ENCODE measurements around the gene PLA2G3.
"Not testable (repeated sequence)": the region's sequence is repeated elsewhere in the genome, so short reads cannot be mapped to it uniquely, and the experiment has no call there.

Gene PLA2G3

GRCh38 chr22:31121403-31121802, 18.9 kb downstream of the PLA2G3 start:
- DNase-seq: no peak

- DNase-seq: no peak
Measured at GRCh38 chr22:31120642-31121041, 19.7 kb downstream of the PLA2G3 start.

- DNase-seq: no peak
Measured at GRCh38 chr22:31120230-31120629, 20.1 kb downstream of the PLA2G3 start.

- DNase-seq: no peak
Measured at GRCh38 chr22:31119026-31119717, 21.1 kb downstream of the PLA2G3 start.

GRCh38 chr22:31118046-31118820, 22.1 kb downstream of the PLA2G3 start:
- DNase-seq: no peak

GRCh38 chr22:31112547-31113091, 27.7 kb downstream of the PLA2G3 start:
- not testable (repeated sequence) for DNase-seq

- no peak for DNase-seq
Measured at GRCh38 chr22:31107894-31108218, 32.5 kb downstream of the PLA2G3 start.

GRCh38 chr22:31107178-31107893, 33.0 kb downstream of the PLA2G3 start, which contains the start of gene SELENOM:
Gene SELENOM, minus strand, starts transcription at chr22:31107568. Its CDS starts 63 bp downstream, at chr22:31107505.
- DNase-seq: peak; percentile 97

GRCh38 chr22:31106731-31107177, 33.6 kb downstream of the PLA2G3 start:
- DNase-seq: no peak

GRCh38 chr22:31106001-31106571, 34.2 kb downstream of the PLA2G3 start:
- no peak for DNase-seq

GRCh38 chr22:31105282-31105929, 34.9 kb downstream of the PLA2G3 start:
- no peak for DNase-seq

- no peak for DNase-seq
Measured at GRCh38 chr22:31104869-31105268, 35.4 kb downstream of the PLA2G3 start.

GRCh38 chr22:31103899-31104694, 36.2 kb downstream of the PLA2G3 start:
- no peak for DNase-seq

GRCh38 chr22:31103111-31103510, 37.2 kb downstream of the PLA2G3 start:
- no peak for DNase-seq

- DNase-seq: no peak
Measured at GRCh38 chr22:31102441-31103081, 37.7 kb downstream of the PLA2G3 start.

- no peak for DNase-seq
Measured at GRCh38 chr22:31100762-31101525, 39.4 kb downstream of the PLA2G3 start.

GRCh38 chr22:31099841-31100761, 40.2 kb downstream of the PLA2G3 start:
- DNase-seq: no peak

- no peak for DNase-seq
Measured at GRCh38 chr22:31099386-31099785, 40.9 kb downstream of the PLA2G3 start.

GRCh38 chr22:31098632-31099110, 41.6 kb downstream of the PLA2G3 start:
- DNase-seq: no peak
